GM10266 (cell line): ENCODE measurements around the gene SH3PXD2A.

Experiments used
- DNase-seq: peaks from one replicate; pipeline ENCODE4 v3.0.0; 2012; ENCODE audit errors: extremely low spot score
- TF ChIP-seq, protein P1 (sequence below): IDR thresholded peaks from 2 replicates; pipeline ENCODE4 v1.5.1; 2012; ENCODE audit warnings: mild to moderate bottlenecking, low read depth; ENCODE audit not compliant: control insufficient read depth, insufficient read depth; ENCODE audit errors: missing control alignments

SH3PXD2A gene

GRCh38 chr10:103578782-103579382 lies 276.5 kb downstream of the SH3PXD2A start:
- TF ChIP-seq, protein P1, sequence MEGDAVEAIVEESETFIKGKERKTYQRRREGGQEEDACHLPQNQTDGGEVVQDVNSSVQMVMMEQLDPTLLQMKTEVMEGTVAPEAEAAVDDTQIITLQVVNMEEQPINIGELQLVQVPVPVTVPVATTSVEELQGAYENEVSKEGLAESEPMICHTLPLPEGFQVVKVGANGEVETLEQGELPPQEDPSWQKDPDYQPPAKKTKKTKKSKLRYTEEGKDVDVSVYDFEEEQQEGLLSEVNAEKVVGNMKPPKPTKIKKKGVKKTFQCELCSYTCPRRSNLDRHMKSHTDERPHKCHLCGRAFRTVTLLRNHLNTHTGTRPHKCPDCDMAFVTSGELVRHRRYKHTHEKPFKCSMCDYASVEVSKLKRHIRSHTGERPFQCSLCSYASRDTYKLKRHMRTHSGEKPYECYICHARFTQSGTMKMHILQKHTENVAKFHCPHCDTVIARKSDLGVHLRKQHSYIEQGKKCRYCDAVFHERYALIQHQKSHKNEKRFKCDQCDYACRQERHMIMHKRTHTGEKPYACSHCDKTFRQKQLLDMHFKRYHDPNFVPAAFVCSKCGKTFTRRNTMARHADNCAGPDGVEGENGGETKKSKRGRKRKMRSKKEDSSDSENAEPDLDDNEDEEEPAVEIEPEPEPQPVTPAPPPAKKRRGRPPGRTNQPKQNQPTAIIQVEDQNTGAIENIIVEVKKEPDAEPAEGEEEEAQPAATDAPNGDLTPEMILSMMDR: no peak
- no peak for DNase-seq

DNA sequence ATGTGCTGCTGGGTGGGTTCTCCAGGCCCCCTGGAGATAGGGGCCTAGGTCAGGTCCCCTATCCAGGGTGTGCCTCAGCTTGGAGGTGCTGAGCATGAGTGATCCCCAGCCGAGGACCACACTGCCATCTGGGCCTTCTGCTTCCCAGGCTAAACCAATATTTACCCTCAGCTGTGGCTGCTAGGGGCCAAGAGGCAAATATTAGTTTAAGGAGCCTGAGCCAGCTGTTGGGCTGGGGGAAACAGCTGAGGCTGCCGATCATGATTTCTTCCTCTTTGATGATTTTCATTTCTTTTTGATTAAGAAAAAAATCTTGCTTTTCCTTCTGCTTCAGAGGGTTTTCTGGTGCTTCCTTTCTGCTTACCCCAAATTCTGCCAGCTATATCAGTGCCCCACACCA lies 278.5 kb downstream of the SH3PXD2A start:
- TF ChIP-seq, protein P1: no peak
- no peak for DNase-seq

- no peak for DNase-seq
- TF ChIP-seq, protein P1: no peak
These were observed 279.3 kb downstream of the SH3PXD2A start for GRCh38 chr10:103576076-103576471.

GRCh38 chr10:103575416-103576075 lies 279.8 kb downstream of the SH3PXD2A start:
- TF ChIP-seq, protein P1: no peak
- DNase-seq: no peak

DNA sequence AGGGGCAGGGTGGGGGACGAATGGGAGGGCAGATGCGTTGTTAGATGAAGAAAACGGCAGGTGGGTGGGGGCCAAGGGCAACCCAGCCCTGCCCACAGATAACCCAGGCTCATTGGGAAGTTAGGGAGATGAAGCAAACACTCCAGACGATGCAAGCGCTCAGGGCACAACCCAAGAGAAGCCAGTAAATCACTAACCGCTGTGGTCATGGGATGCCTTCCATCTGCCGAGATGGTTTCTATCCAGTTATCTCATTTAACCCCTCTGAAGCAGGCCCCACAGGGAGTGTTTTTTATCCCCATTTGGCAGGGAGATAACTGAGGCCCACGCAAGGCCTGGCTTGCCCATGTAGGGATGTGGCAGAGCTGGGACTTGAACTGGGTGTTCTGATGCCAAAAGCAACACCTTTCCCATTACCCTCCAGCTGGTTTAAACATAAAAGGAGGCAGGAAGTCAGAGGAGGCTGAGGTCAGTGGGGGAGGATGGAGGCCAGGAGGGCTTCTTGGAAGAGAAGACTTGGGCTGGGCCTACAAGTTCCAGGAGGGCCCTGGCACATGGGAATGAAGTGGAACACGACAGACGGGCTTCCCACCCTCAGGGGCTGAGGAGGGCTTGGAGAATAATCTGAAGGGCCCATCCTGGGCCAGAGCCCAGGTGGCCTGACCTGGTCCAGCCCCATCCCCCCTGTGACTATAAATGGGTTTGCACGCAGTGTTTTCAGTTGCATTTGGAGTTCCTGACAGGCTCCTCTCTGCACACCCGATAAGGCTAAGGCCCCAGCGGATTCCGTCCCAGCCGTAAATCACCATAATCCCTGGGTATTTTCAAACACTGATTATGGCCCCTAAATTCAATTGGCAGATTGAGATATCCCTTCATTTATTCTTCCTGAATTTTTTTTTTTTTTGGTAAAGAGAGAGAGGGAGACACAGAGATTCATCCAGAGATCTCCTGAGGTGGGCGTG lies 281.0 kb downstream of the SH3PXD2A start:
- DNase-seq: no peak
- TF ChIP-seq, protein P1: no peak

GRCh38 chr10:103573205-103573487 lies 282.2 kb downstream of the SH3PXD2A start:
- TF ChIP-seq, protein P1: no peak
- DNase-seq: no peak
